Esophagus muscularis mucosa (tissue), 3 donors: ENCODE results near the gene EIF4E.

Experiments
- CTCF ChIP-seq, 3 experiments: fragments of 200-600 bp in 2 of 3; fragments of 450-650 bp in 1 of 3; sonication (generic) in 2 of 3; IDR thresholded peaks; one replicate each; pipeline ENCODE4 v1.5.1; 2017 to 2019; ENCODE audit warnings: antibody characterized with exemption in 3 of 3, mild to moderate bottlenecking in 2 of 3, moderate library complexity in 1 of 3
- POLR2A ChIP-seq: fragments of 450-650 bp; IDR thresholded peaks from one replicate; pipeline ENCODE4 v1.6.1; 2017; ENCODE audit warnings: antibody characterized with exemption, moderate library complexity, mild to moderate bottlenecking, low read depth
- POLR2AphosphoS5 ChIP-seq, 2 donors: sonication (generic); formaldehyde crosslinking; IDR thresholded peaks; one replicate each; pipeline ENCODE4 v1.6.1; 2017; ENCODE audit warnings: antibody characterized with exemption in 2 of 2

- TF ChIP-seq CTCF (IDR thresholded peaks at IDR 0.05): no peak
- no peak for TF ChIP-seq POLR2A
- no peak for TF ChIP-seq POLR2AphosphoS5 (IDR thresholded peaks at IDR 0.05)
Measured at GRCh38 chr4:98961770-98962169, 32.8 kb upstream of the EIF4E start.
